Mesendoderm (in vitro differentiated cells): Measurements from ENCODE around the gene KCNN3.

Experiments used
- DNase-seq: peaks from one replicate; pipeline ENCODE4 v3.0.0; 2013
- H2AK5ac ChIP-seq: 2 replicates; pipeline ENCODE4 v1.6.1; 2013; ENCODE audit warnings: low read length, inconsistent platforms
- H2BK120ac ChIP-seq: 2 replicates; pipeline ENCODE4 v1.6.1; 2013; ENCODE audit warnings: low read depth, mild to moderate bottlenecking, low read length, moderate library complexity, mixed read lengths
- H2BK15ac ChIP-seq: replicated peaks from 2 replicates; pipeline ENCODE4 v1.6.1; 2013; ENCODE audit warnings: low read depth, mild to moderate bottlenecking, moderate library complexity
- H2BK5ac ChIP-seq: 2 replicates; pipeline ENCODE4 v1.6.1; 2013; ENCODE audit warnings: low read length, inconsistent platforms
- H3K18ac ChIP-seq: 2 replicates; pipeline ENCODE4 v1.6.1; 2013; ENCODE audit warnings: mild to moderate bottlenecking, low read length, mixed read lengths
- H3K23ac ChIP-seq: one replicate; pipeline ENCODE4 v1.6.1; 2013; ENCODE audit warnings: low read length
- H3K27ac ChIP-seq: 2 replicates; pipeline ENCODE4 v1.5.1; 2013; ENCODE audit warnings: low read depth, mild to moderate bottlenecking, inconsistent platforms, low read length, moderate library complexity
- H3K27me3 ChIP-seq: 2 replicates; pipeline ENCODE4 v1.6.1; 2013; ENCODE audit warnings: low read length, control low read depth, mild to moderate bottlenecking, inconsistent platforms; ENCODE audit not compliant: insufficient read depth, poor library complexity
- H3K36me3 ChIP-seq: 2 replicates; pipeline ENCODE4 v1.6.1; 2013; ENCODE audit warnings: low read length, inconsistent platforms; ENCODE audit not compliant: control insufficient read depth, insufficient read depth
- H3K4ac ChIP-seq: one replicate; pipeline ENCODE4 v1.6.1; 2013; ENCODE audit warnings: low read depth, mild to moderate bottlenecking, low read length, moderate library complexity
- H3K4me1 ChIP-seq: 2 replicates; pipeline ENCODE4 v1.6.1; 2013; ENCODE audit warnings: low read depth, low read length, inconsistent platforms; ENCODE audit not compliant: control insufficient read depth
- H3K4me2 ChIP-seq: 2 replicates; pipeline ENCODE4 v1.6.1; 2013; ENCODE audit warnings: low read length
- H3K4me3 ChIP-seq: 2 replicates; pipeline ENCODE4 v1.5.1; 2013; ENCODE audit warnings: mild to moderate bottlenecking, low read length
- H3K56ac ChIP-seq: one replicate; pipeline ENCODE4 v1.6.1; 2013; ENCODE audit warnings: low read length
- H3K79me1 ChIP-seq: 2 replicates; pipeline ENCODE4 v1.6.1; 2013; ENCODE audit warnings: low read length, inconsistent platforms
- H3K79me2 ChIP-seq: 2 replicates; pipeline ENCODE4 v1.6.1; 2013; ENCODE audit warnings: mild to moderate bottlenecking, low read length; ENCODE audit not compliant: control insufficient read depth, insufficient read depth
- H3K9ac ChIP-seq: 2 replicates; pipeline ENCODE4 v1.6.1; 2013; ENCODE audit warnings: low read length, inconsistent platforms
- H4K5ac ChIP-seq: one replicate; pipeline ENCODE4 v1.6.1; 2013; ENCODE audit warnings: low read length
- H4K8ac ChIP-seq: one replicate; pipeline ENCODE4 v1.6.1; 2013; ENCODE audit warnings: low read depth, mild to moderate bottlenecking, control low read depth, low read length, moderate library complexity
- WGBS: extraction: QIAGEN DNeasy Blood & Tissue Kit; methylation state at CpG from one replicate; pipeline ENCODE4 v1.1.7; 2013; ENCODE audit warnings: low lambda C conversion rate, missing lambda C conversion rate; ENCODE audit not compliant: insufficient coverage; ENCODE audit errors: extremely low coverage; 5-methylcytosine and 5-hydroxymethylcytosine counted together

The KCNN3 gene

GRCh38 chr1:154783976-154784375, 86.1 kb downstream of the KCNN3 start:
- Histone ChIP-seq H2AK5ac (no peak overlapping the region), H3K4me2 (no peak overlapping the region), H3K27me3 (no peaks in the 10 kb centered on the region), H3K4ac (no peak overlapping the region), H3K4me1 (no peaks in the 10 kb centered on the region), H3K79me2 (no peaks in the 10 kb centered on the region), H3K27ac (no peak overlapping the region), H3K4me3 (no peak overlapping the region), H3K36me3 (no peaks in the 10 kb centered on the region), H2BK5ac (no peak overlapping the region), H4K5ac (no peak overlapping the region), H2BK15ac (no peak overlapping the region), H3K79me1 (no peaks in the 10 kb centered on the region), H3K18ac (no peak overlapping the region), H3K56ac (no peak overlapping the region), H3K23ac (no peak overlapping the region), H4K8ac (no peak overlapping the region), H2BK120ac (no peak overlapping the region), H3K9ac (no peak overlapping the region)
- no CpG with 5 or more reads among the region's 3 CpGs for WGBS
- DNase-seq: no peak

GRCh38 chr1:154780541-154780940, 89.5 kb downstream of the KCNN3 start:
- no peak overlapping the region for H3K4ac ChIP-seq
- H2BK5ac ChIP-seq: no peak overlapping the region
- no peaks in the 10 kb centered on the region for H3K36me3 ChIP-seq
- no peak overlapping the region for H3K27ac ChIP-seq
- no peak overlapping the region for H3K4me2 ChIP-seq
- no peak overlapping the region for H4K8ac ChIP-seq
- H3K4me1 ChIP-seq: no peaks in the 10 kb centered on the region
- no peaks in the 10 kb centered on the region for H3K27me3 ChIP-seq
- H2AK5ac ChIP-seq: no peak overlapping the region
- no peak overlapping the region for H3K9ac ChIP-seq
- no peaks in the 10 kb centered on the region for H3K79me1 ChIP-seq
- H3K18ac ChIP-seq: no peak overlapping the region
- H3K79me2 ChIP-seq: no peaks in the 10 kb centered on the region
- H4K5ac ChIP-seq: no peak overlapping the region
- H3K23ac ChIP-seq: no peak overlapping the region
- H3K56ac ChIP-seq: no peak overlapping the region
- H2BK15ac ChIP-seq: no peak overlapping the region
- no peak overlapping the region for H3K4me3 ChIP-seq
- H2BK120ac ChIP-seq: no peak overlapping the region
- DNase-seq: no peak
- no CpG with 5 or more reads among the region's 3 CpGs for WGBS

- Histone ChIP-seq H3K4me2 (no peak overlapping the region), H3K36me3 (no peaks in the 10 kb centered on the region), H3K4me3 (no peak overlapping the region), H2BK5ac (no peak overlapping the region), H3K4me1 (no peaks in the 10 kb centered on the region), H4K8ac (no peak overlapping the region), H4K5ac (no peak overlapping the region), H2BK15ac (no peak overlapping the region), H3K27me3 (no peaks in the 10 kb centered on the region), H2BK120ac (no peak overlapping the region), H3K79me1 (no peaks in the 10 kb centered on the region), H3K27ac (no peak overlapping the region), H3K56ac (no peak overlapping the region), H3K9ac (no peak overlapping the region), H3K4ac (no peak overlapping the region), H3K18ac (no peak overlapping the region), H3K23ac (no peak overlapping the region), H2AK5ac (no peak overlapping the region), H3K79me2 (no peaks in the 10 kb centered on the region)
- no CpG with 5 or more reads among the region's 9 CpGs for WGBS
- no peak for DNase-seq
These were observed 90.4 kb downstream of the KCNN3 start for GRCh38 chr1:154779551-154780189.

GRCh38 chr1:154778944-154779343, 91.1 kb downstream of the KCNN3 start:
- Histone ChIP-seq H3K79me1 (no peaks in the 10 kb centered on the region), H3K23ac (no peak overlapping the region), H3K27ac (no peak overlapping the region), H3K27me3 (no peaks in the 10 kb centered on the region), H4K8ac (no peak overlapping the region), H3K9ac (no peak overlapping the region), H3K4ac (no peak overlapping the region), H2BK120ac (no peak overlapping the region), H3K18ac (no peak overlapping the region), H2BK15ac (no peak overlapping the region), H3K56ac (no peak overlapping the region), H3K36me3 (no peaks in the 10 kb centered on the region), H4K5ac (no peak overlapping the region), H2BK5ac (no peak overlapping the region), H3K4me3 (no peak overlapping the region), H3K4me2 (no peak overlapping the region), H3K4me1 (no peaks in the 10 kb centered on the region), H3K79me2 (no peaks in the 10 kb centered on the region), H2AK5ac (no peak overlapping the region)
- WGBS: no CpG with 5 or more reads among the region's 3 CpGs
- DNase-seq: no peak

- Histone ChIP-seq H3K79me1 (no peaks in the 10 kb centered on the region), H2BK120ac (no peak overlapping the region), H3K4me2 (no peak overlapping the region), H4K8ac (no peak overlapping the region), H2BK15ac (no peak overlapping the region), H3K23ac (no peak overlapping the region), H3K4me3 (no peak overlapping the region), H3K18ac (no peak overlapping the region), H3K4me1 (no peaks in the 10 kb centered on the region), H3K56ac (no peak overlapping the region), H3K79me2 (no peaks in the 10 kb centered on the region), H4K5ac (no peak overlapping the region), H3K36me3 (no peaks in the 10 kb centered on the region), H3K27ac (no peak overlapping the region), H3K4ac (no peak overlapping the region), H3K9ac (no peak overlapping the region), H3K27me3 (no peaks in the 10 kb centered on the region), H2BK5ac (no peak overlapping the region), H2AK5ac (no peak overlapping the region)
- no CpG with 5 or more reads among the region's 2 CpGs for WGBS
- DNase-seq: no peak
These were observed 91.8 kb downstream of the KCNN3 start for GRCh38 chr1:154778275-154778674.

GRCh38 chr1:154777781-154778180, 92.3 kb downstream of the KCNN3 start:
- H3K9ac ChIP-seq: no peak overlapping the region
- H3K23ac ChIP-seq: no peak overlapping the region
- H2BK5ac ChIP-seq: no peak overlapping the region
- peaks cover 3% of the 10 kb centered on the region for H3K4me1 ChIP-seq
- H4K8ac ChIP-seq: no peak overlapping the region
- no peak overlapping the region for H2BK15ac ChIP-seq
- H3K4ac ChIP-seq: no peak overlapping the region
- H3K4me2 ChIP-seq: no peak overlapping the region
- H2BK120ac ChIP-seq: no peak overlapping the region
- H3K27me3 ChIP-seq: no peaks in the 10 kb centered on the region
- WGBS: no CpG with 5 or more reads among the region's 5 CpGs
- no peak overlapping the region for H3K27ac ChIP-seq
- no peak overlapping the region for H2AK5ac ChIP-seq
- no peak overlapping the region for H3K4me3 ChIP-seq
- no peak overlapping the region for H3K18ac ChIP-seq
- no peaks in the 10 kb centered on the region for H3K79me2 ChIP-seq
- H3K36me3 ChIP-seq: no peaks in the 10 kb centered on the region
- H4K5ac ChIP-seq: no peak overlapping the region
- no peak overlapping the region for H3K56ac ChIP-seq
- no peaks in the 10 kb centered on the region for H3K79me1 ChIP-seq
- DNase-seq: no peak
